Suppressor macrophage treated with lipopolysaccharide for 4 hours (primary cell): ENCODE results near the gene ADCK1.
"Not testable (repeated sequence)": the region's sequence is repeated elsewhere in the genome, so short reads cannot be mapped to it uniquely, and the experiment has no call there.

Source experiments
- DNase-seq: peaks from one replicate; pipeline ENCODE4 v3.0.0-alpha.2; 2020

Gene ADCK1

GRCh38 chr14:77809011-77809410 is 9.1 kb downstream of the ADCK1 start:
- DNase-seq = no peak

GRCh38 chr14:77812028-77812427 is 12.1 kb downstream of the ADCK1 start:
- DNase-seq = no peak

- not testable (repeated sequence) for DNase-seq
Measured at GRCh38 chr14:77812682-77813081, 12.8 kb downstream of the ADCK1 start.

- DNase-seq = no peak
Measured at GRCh38 chr14:77822307-77822706, 22.4 kb downstream of the ADCK1 start.

- no peak for DNase-seq
Measured at GRCh38 chr14:77822741-77823140, 22.8 kb downstream of the ADCK1 start.

GRCh38 chr14:77823378-77823777 is 23.5 kb downstream of the ADCK1 start:
- no peak for DNase-seq

- DNase-seq = no peak
Measured at GRCh38 chr14:77825895-77826519, 26.1 kb downstream of the ADCK1 start.

- no peak for DNase-seq
Measured at GRCh38 chr14:77830692-77831091, 30.8 kb downstream of the ADCK1 start.

GRCh38 chr14:77832297-77832696 is 32.4 kb downstream of the ADCK1 start:
- DNase-seq = no peak

GRCh38 chr14:77837926-77838325 is 38.0 kb downstream of the ADCK1 start:
- no peak for DNase-seq

- DNase-seq = no peak
Measured at GRCh38 chr14:77838831-77839511, 39.1 kb downstream of the ADCK1 start.

- no peak for DNase-seq
Measured at GRCh38 chr14:77843195-77843594, 43.3 kb downstream of the ADCK1 start.

GRCh38 chr14:77843651-77844050 is 43.7 kb downstream of the ADCK1 start:
- DNase-seq = no peak

GRCh38 chr14:77844802-77845201 is 44.9 kb downstream of the ADCK1 start:
- peak; percentile 21 for DNase-seq

- no peak for DNase-seq
Measured at GRCh38 chr14:77848031-77848430, 48.1 kb downstream of the ADCK1 start.

GRCh38 chr14:77849711-77850110 is 49.8 kb downstream of the ADCK1 start:
- no peak for DNase-seq

- DNase-seq = no peak
Measured at GRCh38 chr14:77853919-77854318, 54.0 kb downstream of the ADCK1 start.

- DNase-seq = no peak
Measured at GRCh38 chr14:77856941-77857340, 57.0 kb downstream of the ADCK1 start.

- no peak for DNase-seq
Measured at GRCh38 chr14:77859934-77860570, 60.1 kb downstream of the ADCK1 start.

- DNase-seq = no peak
Measured at GRCh38 chr14:77861201-77861600, 61.3 kb downstream of the ADCK1 start.

- DNase-seq = peak; percentile 75
Measured at GRCh38 chr14:77862154-77862786, 62.4 kb downstream of the ADCK1 start.

- DNase-seq = no peak
Measured at GRCh38 chr14:77864085-77864484, 64.2 kb downstream of the ADCK1 start.

GRCh38 chr14:77864580-77864979 is 64.7 kb downstream of the ADCK1 start:
- no peak for DNase-seq

GRCh38 chr14:77865455-77865854 is 65.5 kb downstream of the ADCK1 start:
- no peak for DNase-seq
